Stimulated activated CD4-positive, alpha-beta T cell treated with anti-CD3 and anti-CD28 coated beads, Interleukin-4, amount 100 ng/mL, for 1 hour (primary cell): ENCODE data around the gene PCDHB4.
A peak's percentile ranks its signal among the peaks of the same experiment; 100 is the strongest.
"Not testable (repeated sequence)": the region's sequence is repeated elsewhere in the genome, so short reads cannot be mapped to it uniquely, and the experiment has no call there.

Source experiments
- DNase-seq: peaks from one replicate; pipeline ENCODE4 v3.0.0-alpha.2; 2020

The PCDHB4 gene

DNA sequence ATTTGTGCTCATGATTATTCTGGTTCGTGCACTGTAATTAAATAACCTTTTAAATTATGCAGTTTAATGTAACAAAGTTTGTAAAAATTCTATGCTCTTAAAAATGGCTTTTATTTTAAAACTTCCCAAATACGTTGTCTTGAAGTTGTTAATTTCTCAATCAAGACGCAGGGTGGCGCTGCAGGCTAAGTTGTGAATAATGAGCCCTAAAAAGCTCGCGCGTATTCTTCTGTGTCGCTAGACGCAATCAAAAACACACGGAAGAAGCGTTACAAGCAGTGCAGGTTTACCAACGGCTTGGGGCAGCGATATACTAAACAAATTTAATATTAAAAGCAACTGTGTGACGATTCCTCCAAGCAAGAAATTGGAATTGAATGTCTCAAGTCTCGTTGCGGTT is at the start of gene PCDHB4:
TSS of gene PCDHB4 (plus strand) at position 256 of the 400 bp plus-strand sequence. CDS start 181 bp downstream, outside the sequence.
- DNase-seq, result no peak

DNA sequence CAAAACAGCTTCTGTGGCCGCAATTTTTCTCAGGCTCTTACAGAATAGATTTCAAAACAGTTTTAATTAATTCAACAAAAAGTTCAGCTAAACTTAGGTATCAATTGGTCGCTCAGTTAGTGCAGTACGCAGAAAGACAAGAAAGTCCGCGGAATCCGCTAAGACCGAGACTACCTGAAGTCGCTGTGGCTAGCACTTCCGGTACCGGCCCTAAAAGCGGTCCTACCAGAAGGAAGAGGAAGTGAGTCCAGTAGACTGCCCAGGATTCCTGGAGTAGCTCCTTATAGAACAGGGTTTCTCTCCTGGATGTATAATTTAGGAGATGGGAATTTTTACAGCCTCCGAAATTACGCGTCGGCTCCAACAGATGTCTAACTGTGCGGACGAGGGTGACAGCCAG is 43.8 kb upstream of the PCDHB4 start:
- no peak for DNase-seq

DNA sequence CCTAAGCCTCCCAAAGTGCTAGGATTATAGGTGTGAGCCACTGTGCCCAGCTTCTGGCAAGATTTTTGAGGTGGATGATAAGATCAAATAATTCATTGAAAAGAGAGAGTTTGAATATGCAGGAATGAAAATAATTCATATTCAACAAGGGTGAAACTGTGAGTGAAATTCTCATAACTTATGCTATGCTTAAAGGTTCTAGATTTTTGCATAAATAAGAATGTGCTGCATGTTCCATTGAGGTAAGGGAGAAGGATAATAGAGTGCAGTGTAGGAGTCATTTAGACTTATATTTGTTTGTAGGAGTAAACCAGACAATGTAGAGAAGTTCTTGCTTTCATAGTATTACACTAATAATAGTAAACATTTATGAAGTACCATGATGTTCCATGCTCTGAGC is 39.4 kb upstream of the PCDHB4 start:
- DNase-seq, result no peak

DNA sequence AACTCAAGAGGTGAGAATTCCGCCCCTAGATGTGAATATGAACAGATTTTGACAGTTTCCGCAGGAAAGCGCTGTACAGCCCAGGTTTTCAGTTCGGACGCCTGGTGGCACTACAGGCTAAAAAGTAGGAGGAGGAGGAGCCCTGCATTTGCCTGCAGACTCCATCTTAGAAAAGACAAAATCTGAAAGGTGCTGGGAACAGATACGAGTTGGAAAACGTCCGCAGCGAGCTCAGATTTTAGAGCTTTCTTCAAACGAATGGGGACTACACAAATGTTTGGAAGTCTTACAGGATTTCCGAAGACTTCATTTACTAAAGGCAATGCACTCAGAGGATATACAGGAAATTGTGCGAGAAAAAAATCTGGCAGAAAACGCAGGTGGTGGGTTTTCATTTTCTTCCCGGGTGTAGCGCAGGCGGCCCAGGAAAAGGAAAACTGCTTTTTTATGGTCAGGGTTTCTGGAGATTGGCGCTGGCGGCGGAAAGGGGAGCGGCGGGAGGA is 37.1 kb upstream of the PCDHB4 start:
- DNase-seq, result peak; percentile 26

DNA sequence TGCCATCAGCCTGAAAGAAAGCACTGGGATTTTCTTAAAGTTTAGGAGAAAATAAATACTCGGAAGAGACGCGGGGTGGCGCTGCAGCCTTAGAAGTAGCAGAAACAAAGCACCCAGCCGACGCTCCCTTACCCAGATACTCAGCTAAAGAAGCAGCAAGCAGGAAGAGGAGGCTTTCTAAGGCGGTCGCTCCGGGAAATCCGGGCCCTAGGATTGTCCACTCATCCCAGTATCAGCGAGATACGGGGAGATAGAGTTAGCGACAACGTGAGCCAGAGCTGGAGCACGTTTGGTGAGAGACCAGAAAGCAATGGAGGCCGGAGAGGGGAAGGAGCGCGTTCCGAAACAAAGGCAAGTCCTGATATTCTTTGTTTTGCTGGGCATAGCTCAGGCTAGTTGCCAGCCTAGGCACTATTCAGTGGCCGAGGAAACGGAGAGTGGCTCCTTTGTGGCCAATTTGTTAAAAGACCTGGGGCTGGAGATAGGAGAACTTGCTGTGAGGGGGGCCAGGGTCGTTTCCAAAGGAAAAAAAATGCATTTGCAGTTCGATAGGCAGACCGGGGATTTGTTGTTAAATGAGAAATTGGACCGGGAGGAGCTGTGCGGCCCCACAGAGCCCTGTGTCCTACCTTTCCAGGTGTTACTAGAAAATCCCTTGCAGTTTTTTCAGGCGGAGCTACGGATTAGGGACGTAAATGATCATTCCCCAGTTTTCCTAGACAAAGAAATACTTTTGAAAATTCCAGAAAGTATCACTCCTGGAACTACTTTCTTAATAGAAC is 26.9 kb upstream of the PCDHB4 start, which contains the start of gene PCDHB2:
TSS of gene PCDHB2 (plus strand) at position 135 of the 782 bp plus-strand sequence. CDS start at position 311, 176 bp downstream.
- DNase-seq, result no peak

DNA sequence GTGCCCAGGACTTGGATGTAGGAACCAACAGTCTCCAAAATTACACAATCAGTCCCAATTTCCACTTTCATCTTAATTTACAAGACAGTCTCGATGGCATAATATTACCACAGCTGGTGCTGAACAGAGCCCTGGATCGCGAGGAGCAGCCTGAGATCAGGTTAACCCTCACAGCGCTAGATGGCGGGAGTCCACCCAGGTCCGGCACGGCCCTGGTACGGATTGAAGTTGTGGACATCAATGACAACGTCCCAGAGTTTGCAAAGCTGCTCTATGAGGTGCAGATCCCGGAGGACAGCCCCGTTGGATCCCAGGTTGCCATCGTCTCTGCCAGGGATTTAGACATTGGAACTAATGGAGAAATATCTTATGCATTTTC is 26.4 kb upstream of the PCDHB4 start:
- DNase-seq, result no peak

DNA sequence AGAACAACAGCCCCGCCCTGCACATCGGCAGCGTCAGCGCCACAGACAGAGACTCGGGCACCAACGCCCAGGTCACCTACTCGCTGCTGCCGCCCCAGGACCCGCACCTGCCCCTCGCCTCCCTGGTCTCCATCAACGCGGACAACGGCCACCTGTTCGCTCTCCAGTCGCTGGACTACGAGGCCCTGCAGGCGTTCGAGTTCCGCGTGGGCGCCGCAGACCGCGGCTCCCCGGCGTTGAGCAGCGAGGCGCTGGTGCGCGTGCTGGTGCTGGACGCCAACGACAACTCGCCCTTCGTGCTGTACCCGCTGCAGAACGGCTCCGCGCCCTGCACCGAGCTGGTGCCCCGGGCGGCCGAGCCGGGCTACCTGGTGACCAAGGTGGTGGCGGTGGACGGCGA is 25.4 kb upstream of the PCDHB4 start:
- DNase-seq, result not testable (repeated sequence)

DNA sequence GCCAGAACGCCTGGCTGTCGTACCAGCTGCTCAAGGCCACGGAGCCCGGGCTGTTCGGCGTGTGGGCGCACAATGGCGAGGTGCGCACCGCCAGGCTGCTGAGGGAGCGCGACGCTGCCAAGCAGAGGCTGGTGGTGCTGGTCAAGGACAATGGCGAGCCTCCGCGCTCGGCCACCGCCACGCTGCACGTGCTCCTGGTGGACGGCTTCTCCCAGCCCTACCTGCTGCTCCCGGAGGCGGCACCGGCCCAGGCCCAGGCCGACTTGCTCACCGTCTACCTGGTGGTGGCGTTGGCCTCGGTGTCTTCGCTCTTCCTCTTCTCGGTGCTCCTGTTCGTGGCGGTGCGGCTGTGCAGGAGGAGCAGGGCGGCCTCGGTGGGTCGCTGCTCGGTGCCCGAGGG is 25.0 kb upstream of the PCDHB4 start:
- DNase-seq, result not testable (repeated sequence)

DNA sequence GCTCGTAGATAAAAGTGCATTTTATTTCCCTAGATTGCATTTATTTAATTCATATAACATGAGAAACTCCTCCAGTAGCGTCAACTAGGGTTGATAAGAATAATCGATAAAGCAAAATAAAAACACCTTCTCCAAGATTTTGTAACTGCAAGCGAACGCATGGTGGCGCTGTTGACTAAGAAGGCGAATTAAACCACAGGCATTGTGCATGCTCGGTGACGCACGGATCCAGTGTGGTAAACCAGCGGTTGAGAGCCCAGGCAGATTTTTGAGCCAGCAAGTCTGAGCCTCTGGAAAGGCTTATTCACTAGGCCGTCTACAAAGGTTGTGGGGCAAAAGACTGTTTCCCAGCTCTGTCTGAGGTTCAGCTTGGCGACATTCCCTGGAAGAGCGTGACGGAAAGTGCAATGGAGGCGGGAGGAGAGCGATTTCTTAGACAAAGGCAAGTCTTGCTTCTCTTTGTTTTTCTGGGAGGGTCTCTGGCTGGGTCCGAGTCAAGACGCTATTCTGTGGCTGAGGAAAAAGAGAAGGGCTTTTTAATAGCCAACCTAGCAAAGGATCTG is 21.3 kb upstream of the PCDHB4 start, which contains the start of gene PCDHB3:
TSS of gene PCDHB3 (plus strand) at position 231 of the 563 bp plus-strand sequence. CDS start at position 408, 177 bp downstream.
- DNase-seq, result peak; percentile 16

DNA sequence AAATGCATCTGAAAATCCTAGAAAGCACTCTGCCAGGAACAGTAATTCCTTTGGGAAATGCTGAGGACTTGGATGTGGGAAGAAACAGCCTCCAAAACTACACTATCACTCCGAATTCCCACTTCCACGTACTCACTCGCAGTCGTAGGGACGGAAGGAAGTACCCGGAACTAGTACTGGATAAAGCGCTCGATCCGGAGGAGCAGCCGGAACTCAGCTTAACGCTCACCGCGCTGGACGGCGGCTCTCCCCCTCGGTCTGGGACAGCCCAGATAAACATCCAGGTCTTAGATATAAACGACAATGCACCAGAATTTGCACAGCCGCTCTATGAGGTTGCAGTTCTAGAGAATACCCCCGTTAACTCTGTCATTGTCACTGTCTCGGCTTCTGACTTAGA is 20.6 kb upstream of the PCDHB4 start:
- no peak for DNase-seq

DNA sequence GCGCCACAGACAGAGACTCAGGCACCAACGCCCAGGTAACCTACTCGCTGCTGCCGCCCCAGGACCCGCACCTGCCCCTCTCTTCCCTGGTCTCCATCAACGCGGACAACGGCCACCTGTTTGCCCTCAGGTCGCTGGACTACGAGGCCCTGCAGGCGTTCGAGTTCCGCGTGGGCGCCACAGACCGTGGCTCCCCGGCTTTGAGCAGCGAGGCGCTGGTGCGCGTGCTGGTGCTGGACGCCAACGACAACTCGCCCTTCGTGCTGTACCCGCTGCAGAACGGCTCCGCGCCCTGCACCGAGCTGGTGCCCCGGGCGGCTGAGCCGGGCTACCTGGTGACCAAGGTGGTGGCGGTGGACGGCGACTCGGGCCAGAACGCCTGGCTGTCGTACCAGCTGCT is 19.5 kb upstream of the PCDHB4 start:
- DNase-seq, result not testable (repeated sequence)

DNA sequence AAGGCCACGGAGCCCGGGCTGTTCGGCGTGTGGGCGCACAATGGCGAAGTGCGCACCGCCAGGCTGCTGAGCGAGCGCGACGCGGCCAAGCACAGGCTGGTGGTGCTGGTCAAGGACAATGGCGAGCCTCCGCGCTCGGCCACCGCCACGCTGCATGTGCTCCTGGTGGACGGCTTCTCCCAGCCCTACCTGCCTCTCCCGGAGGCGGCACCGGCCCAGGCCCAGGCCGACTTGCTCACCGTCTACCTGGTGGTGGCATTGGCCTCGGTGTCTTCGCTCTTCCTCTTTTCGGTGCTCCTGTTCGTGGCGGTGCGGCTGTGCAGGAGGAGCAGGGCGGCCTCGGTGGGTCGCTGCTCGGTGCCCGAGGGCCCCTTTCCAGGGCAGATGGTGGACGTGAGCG is 19.1 kb upstream of the PCDHB4 start:
- DNase-seq, result not testable (repeated sequence)

DNA sequence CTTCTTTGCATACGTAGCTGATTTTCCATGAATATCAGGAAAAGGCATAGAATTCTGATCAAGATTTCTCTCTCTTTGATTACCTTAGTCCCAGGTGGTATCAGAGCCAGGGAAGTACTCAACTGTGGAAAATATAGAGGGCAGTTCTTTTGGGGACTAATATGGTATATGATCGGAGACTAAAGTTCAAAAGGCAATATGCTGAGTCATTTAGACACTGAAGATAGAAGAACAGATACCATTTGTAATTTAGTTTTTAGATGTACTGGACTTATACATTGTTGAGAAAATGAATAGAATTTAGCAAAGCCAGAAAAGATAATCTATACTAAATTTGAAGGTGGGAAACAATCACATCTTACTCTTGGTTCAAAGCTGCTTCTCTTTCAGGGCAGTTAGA is 16.3 kb upstream of the PCDHB4 start:
- DNase-seq, result no peak

DNA sequence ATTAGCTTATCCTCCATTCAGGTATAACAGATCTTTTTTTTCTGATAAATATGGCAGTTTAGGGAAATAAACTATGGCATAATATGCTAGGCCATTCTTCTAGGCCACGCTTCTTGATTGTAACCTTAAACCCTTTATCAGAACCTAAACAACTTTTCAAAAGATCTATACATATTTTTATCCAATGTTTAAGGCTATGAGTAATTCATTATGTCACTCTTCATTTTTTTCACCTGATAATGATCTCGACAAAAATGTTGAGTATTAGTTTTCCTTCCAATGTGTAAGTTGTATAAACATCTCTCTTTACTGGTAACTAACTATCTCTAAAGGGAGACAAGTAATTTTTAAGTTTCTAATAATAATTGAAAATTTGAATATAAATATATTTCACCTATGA is 2.4 kb upstream of the PCDHB4 start:
- DNase-seq, result no peak

DNA sequence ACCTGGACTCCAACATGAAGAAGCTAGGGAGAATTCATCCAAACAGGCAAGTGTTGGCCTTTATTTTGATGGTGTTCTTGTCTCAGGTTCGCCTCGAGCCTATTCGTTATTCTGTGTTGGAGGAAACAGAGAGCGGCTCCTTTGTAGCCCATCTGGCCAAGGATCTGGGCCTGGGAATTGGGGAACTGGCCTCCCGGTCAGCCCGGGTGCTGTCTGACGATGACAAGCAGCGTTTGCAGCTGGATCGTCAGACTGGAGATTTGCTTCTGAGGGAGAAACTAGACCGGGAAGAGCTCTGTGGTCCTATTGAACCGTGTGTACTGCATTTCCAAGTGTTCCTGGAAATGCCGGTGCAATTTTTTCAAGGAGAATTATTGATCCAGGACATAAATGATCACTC is 367 bp downstream of the PCDHB4 start:
- DNase-seq, result no peak

DNA sequence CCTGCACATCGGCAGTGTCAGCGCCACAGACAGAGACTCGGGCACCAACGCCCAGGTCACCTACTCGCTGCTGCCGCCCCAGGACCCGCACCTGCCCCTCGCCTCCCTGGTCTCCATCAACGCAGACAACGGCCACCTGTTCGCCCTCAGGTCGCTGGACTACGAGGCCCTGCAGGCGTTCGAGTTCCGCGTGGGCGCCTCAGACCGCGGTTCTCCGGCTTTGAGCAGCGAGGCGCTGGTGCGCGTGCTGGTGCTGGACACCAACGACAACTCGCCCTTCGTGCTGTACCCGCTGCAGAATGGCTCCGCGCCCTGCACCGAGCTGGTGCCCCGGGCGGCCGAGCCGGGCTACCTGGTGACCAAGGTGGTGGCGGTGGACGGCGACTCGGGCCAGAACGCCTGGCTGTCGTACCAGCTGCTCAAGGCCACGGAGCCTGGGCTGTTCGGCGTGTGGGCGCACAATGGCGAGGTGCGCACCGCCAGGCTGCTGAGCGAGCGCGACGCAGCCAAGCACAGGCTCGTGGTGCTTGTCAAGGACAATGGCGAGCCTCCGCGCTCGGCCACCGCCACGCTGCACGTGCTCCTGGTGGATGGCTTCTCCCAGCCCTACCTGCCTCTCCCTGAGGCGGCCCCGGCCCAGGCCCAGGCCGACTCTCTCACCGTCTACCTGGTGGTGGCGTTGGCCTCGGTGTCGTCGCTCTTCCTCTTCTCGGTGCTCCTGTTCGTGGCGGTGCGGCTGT is 1.9 kb downstream of the PCDHB4 start:
- DNase-seq, result not testable (repeated sequence)

DNA sequence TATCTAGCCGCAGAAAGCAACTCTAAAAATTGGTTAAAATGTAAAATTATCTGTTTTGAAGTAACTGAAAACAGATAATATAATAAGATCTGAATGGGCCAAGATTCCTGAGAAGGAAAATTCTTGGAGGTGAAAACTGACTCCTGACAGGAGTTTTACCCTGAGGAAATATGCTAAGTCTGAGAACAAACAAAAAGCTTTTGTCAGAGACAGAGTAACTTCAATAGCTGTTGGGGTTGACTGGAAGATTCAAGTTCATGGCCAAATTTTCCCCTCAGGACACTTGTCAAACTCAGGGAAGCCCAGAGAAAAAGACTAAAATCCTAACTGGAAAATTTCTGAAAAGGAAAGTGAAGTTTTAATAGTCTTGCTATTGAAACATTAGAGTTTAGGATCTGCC is 5.7 kb downstream of the PCDHB4 start:
- no peak for DNase-seq

DNA sequence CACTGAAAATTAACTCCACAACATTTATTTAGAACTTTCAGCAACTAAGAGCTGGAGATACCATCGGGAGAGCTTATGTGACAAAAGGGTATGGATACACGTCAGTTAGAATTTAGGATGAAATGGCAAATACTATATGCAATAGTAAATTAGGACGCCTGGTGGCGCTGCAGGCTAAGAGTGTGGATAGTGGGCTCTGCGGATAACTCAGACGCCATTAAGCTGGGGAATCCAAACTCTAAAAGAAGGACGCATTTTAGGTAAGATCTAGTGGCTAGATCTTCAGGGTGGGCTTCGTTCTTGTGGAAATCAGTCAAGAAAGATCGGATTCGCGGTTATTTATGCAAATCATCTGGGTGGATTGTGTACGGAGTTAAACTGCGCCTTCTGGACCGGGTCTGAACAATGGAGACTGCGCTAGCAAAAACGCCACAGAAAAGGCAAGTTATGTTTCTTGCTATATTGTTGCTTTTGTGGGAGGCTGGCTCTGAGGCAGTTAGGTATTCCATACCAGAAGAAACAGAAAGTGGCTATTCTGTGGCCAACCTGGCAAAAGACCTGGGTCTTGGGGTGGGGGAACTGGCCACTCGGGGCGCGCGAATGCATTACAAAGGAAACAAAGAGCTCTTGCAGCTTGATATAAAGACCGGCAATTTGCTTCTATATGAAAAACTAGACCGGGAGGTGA is 13.6 kb downstream of the PCDHB4 start, which contains the start of gene PCDHB5:
TSS of gene PCDHB5 (plus strand) at position 177 of the 688 bp plus-strand sequence. CDS start at position 406, 229 bp downstream.
- no peak for DNase-seq

DNA sequence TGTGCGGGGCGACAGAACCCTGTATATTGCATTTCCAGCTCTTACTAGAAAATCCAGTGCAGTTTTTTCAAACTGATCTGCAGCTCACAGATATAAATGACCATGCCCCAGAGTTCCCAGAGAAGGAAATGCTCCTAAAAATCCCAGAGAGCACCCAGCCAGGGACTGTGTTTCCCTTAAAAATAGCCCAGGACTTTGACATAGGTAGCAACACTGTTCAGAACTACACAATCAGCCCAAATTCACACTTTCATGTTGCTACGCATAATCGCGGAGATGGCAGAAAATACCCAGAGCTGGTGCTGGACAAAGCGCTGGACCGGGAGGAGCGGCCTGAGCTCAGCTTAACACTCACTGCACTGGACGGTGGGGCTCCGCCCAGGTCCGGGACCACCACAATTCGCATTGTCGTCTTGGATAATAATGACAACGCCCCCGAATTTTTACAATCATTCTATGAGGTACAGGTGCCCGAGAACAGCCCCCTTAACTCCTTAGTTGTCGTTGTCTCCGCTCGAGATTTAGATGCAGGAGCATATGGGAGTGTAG is 14.2 kb downstream of the PCDHB4 start:
- no peak for DNase-seq

DNA sequence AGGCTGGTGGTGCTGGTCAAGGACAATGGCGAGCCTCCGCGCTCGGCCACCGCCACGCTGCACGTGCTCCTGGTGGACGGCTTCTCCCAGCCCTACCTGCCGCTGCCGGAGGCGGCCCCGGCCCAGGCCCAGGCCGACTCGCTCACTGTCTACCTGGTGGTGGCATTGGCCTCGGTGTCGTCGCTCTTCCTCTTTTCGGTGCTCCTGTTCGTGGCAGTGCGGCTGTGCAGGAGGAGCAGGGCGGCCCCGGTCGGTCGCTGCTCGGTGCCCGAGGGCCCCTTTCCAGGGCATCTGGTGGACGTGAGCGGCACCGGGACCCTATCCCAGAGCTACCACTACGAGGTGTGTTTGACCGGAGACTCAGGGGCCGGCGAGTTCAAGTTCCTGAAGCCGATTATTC is 15.7 kb downstream of the PCDHB4 start:
- not testable (repeated sequence) for DNase-seq

DNA sequence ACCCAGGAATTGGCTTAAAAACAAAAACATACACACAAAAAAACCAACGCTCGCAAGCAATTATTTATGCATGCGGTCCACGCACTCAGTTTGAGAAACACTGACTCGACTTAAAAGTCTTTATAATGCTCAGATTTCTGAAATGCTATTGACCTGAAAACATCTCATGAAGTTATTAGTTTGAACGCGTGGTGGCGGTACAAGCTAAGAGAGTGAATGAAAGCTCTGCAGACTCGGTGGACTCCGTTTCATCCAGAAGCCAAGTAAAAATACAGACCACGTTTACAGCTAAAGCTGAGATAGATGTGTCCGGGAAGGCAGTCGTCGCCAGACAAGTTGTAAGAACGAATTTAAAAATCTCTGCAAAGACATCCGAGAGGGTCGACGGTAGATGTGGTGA is 28.2 kb downstream of the PCDHB4 start, which contains the start of gene PCDHB6:
TSS of gene PCDHB6 (plus strand) at position 246 of the 400 bp plus-strand sequence. CDS start 201 bp downstream, outside the sequence.
- no peak for DNase-seq
